ENCODE data around the gene TBX1. TPM values are rescaled to one million over a fixed set of nuclear protein-coding genes. Genes with fewer than 3 reads are reported as not detected.

Gene TBX1
- total and polyA plus RNA-seq, 10 of the 15 experiments (the other 5 are each of a cell fraction or from before 2014, with no cell fraction given): not detected

DNA sequence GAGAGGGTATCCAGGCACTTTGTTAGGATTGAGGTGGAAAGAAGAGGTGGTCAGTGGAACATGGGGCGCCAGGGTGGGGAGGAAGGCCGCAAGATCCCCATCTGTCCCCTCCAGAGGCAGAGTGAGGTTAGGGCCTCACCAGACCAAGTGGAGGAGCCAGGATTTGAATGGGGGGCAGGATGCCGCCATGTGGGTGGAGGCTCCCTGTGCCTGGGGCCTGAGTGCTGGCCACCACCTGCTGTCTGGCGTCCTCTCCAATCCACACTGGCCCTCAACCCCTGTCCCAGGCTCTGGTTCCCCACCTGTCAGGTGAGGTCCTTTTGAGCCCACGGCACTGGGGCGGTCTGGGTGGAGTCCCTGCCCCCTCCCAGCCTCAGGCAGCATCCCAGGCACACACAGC is 17.5 kb upstream of the TBX1 start:
- no peak overlapping the region for H3K4me2 ChIP-seq (ENCODE audit: control insufficient read depth, insufficient read depth)
- H3K79me2 ChIP-seq (ENCODE audit: control insufficient read depth, insufficient read depth, low read length): no peaks in the 10 kb centered on the region
- H3K36me3 ChIP-seq (ENCODE audit: control insufficient read depth in 2 of 2, insufficient read depth in 2 of 2, low read length in 1 of 2): no peaks in the 10 kb centered on the region
- H3K9me3 ChIP-seq (replicated peaks; ENCODE audit: control insufficient read depth, insufficient read depth, low read length): no peaks in the 10 kb centered on the region
- RAD21 ChIA-PET (ENCODE audit: unreplicated experiment): interaction anchor here (1.2 kb wide), 1 partner anchor 10 kb away, joined by 3 read pairs; no protein-coding TSS in a partner anchor
- DNase-seq (ENCODE audit: low read depth, low spot score) (no peak), FAIRE-seq (no peak), ATAC-seq (no peak)
- in situ Hi-C loops (cut with MboI): no loop called here
- TF ChIP-seq USF1 (IDR thresholded peaks at IDR 0.05; ENCODE audit: borderline replicate concordance, extremely low read length, insufficient read depth, low read depth, low read length) (no peak), RUNX3 (IDR thresholded peaks at IDR 0.05; ENCODE audit: low read length) (no peak), PAX8 (IDR thresholded peaks at IDR 0.05) (no peak), CBFB (IDR thresholded peaks at IDR 0.05; ENCODE audit: low read depth) (no peak), RB1 (IDR thresholded peaks at IDR 0.05; ENCODE audit: borderline replicate concordance) (no peak), SMAD1 (IDR thresholded peaks at IDR 0.05; ENCODE audit: low read depth, partially characterized antibody) (no peak), ELK1 (IDR thresholded peaks at IDR 0.05; ENCODE audit: low read depth, low read length) (no peak), JUNB (IDR thresholded peaks at IDR 0.05) (no peak), EGR1 (IDR thresholded peaks at IDR 0.05; ENCODE audit: borderline replicate concordance in 1 of 2, low read depth in 2 of 2, low read length in 2 of 2) (no peak), EED (IDR thresholded peaks at IDR 0.05; ENCODE audit: low read depth) (no peak), CHD1 (IDR thresholded peaks at IDR 0.05; ENCODE audit: low read depth, low read length) (no peak)
- TF ChIP-seq, protein P1, sequence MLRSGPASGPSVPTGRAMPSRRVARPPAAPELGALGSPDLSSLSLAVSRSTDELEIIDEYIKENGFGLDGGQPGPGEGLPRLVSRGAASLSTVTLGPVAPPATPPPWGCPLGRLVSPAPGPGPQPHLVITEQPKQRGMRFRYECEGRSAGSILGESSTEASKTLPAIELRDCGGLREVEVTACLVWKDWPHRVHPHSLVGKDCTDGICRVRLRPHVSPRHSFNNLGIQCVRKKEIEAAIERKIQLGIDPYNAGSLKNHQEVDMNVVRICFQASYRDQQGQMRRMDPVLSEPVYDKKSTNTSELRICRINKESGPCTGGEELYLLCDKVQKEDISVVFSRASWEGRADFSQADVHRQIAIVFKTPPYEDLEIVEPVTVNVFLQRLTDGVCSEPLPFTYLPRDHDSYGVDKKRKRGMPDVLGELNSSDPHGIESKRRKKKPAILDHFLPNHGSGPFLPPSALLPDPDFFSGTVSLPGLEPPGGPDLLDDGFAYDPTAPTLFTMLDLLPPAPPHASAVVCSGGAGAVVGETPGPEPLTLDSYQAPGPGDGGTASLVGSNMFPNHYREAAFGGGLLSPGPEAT (IDR thresholded peaks at IDR 0.05; ENCODE audit: low read depth): no peak
- TF ChIP-seq, protein P2, sequence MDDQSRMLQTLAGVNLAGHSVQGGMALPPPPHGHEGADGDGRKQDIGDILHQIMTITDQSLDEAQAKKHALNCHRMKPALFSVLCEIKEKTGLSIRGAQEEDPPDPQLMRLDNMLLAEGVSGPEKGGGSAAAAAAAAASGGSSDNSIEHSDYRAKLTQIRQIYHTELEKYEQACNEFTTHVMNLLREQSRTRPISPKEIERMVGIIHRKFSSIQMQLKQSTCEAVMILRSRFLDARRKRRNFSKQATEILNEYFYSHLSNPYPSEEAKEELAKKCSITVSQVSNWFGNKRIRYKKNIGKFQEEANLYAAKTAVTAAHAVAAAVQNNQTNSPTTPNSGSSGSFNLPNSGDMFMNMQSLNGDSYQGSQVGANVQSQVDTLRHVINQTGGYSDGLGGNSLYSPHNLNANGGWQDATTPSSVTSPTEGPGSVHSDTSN (IDR thresholded peaks at IDR 0.05; ENCODE audit: insufficient replicate concordance, low read depth, low read length): no peak
- H3K9ac ChIP-seq (ENCODE audit: control insufficient read depth, insufficient read depth, low read length): no peak overlapping the region
- WGBS (ENCODE audit: insufficient coverage, insufficient replicate concordance, low lambda C conversion rate, missing lambda C conversion rate): 32% methylated on average over 6 of the region's 6 CpGs
- H4K20me1 ChIP-seq (ENCODE audit: control insufficient read depth, insufficient read depth): no peaks in the 10 kb centered on the region
- SMC1A ChIA-PET (ENCODE audit: uncharacterized antibody, unreplicated experiment): no interaction called here
- no peaks in the 10 kb centered on the region for H3K4me1 ChIP-seq (ENCODE audit: control insufficient read depth, insufficient read depth, low read length)
- H3K4me3 ChIP-seq: no peak overlapping the region
- CTCF ChIA-PET: no interaction called here
- intact Hi-C loops (cut with micrococcal nuclease; ENCODE audit: unreplicated experiment): no loop called here
- no TSS peak for BruUV-seq (replicated peaks)
- H2AFZ ChIP-seq (ENCODE audit: control insufficient read depth, low read depth, low read length): no peak overlapping the region
- H3K27ac ChIP-seq (ENCODE audit: control insufficient read depth, insufficient read depth): no peak overlapping the region
- no peaks in the 10 kb centered on the region for H3K27me3 ChIP-seq (replicated peaks in 1 of 2; ENCODE audit: control insufficient read depth in 2 of 2, insufficient read depth in 2 of 2, low read length in 1 of 2)
- POLR2A ChIA-PET: no interaction called here
